ENCODE measurements around the gene C11orf24.

C11orf24 gene

GRCh38 chr11:68271781-68272608 is at the start of gene C11orf24:
C11orf24 (minus strand) TSS chr11:68271973; CDS start chr11:68263767, 8,206 bp downstream.
- peak; percentile 97 for DNase-seq (ENCODE audit: low spot score)

GRCh38 chr11:68317147-68317785 is 45.5 kb upstream of the C11orf24 start:
- DNase-seq (ENCODE audit: low spot score) = no peak

GRCh38 chr11:68315171-68315920 is 43.6 kb upstream of the C11orf24 start:
- DNase-seq (ENCODE audit: low spot score) = no peak

GRCh38 chr11:68314203-68315170 is 42.7 kb upstream of the C11orf24 start:
- DNase-seq (ENCODE audit: low spot score) = no peak

GRCh38 chr11:68313574-68314202 is 41.9 kb upstream of the C11orf24 start:
- no peak for DNase-seq (ENCODE audit: low spot score)

- peak; percentile 42 for DNase-seq (ENCODE audit: low spot score)
Observed at GRCh38 chr11:68312780-68313573, 41.2 kb upstream of the C11orf24 start.

- DNase-seq (ENCODE audit: low spot score) = peak; percentile 70
Observed at GRCh38 chr11:68312117-68312779, 40.5 kb upstream of the C11orf24 start, which contains the start of gene LRP5. LRP5 (plus strand) TSS chr11:68312591; CDS start chr11:68312715, 124 bp downstream.

- DNase-seq (ENCODE audit: low spot score) = no peak
Observed at GRCh38 chr11:68311160-68312116, 39.7 kb upstream of the C11orf24 start.

- no peak for DNase-seq (ENCODE audit: low spot score)
Observed at GRCh38 chr11:68309621-68310185, 37.9 kb upstream of the C11orf24 start.

- DNase-seq (ENCODE audit: low spot score) = no peak
Observed at GRCh38 chr11:68308068-68308467, 36.3 kb upstream of the C11orf24 start.

GRCh38 chr11:68306636-68307035 is 34.9 kb upstream of the C11orf24 start:
- no peak for DNase-seq (ENCODE audit: low spot score)

GRCh38 chr11:68303982-68304780 is 32.4 kb upstream of the C11orf24 start:
- DNase-seq (ENCODE audit: low spot score) = no peak

GRCh38 chr11:68303083-68303482 is 31.3 kb upstream of the C11orf24 start:
- DNase-seq (ENCODE audit: low spot score) = no peak

- no peak for DNase-seq (ENCODE audit: low spot score)
Observed at GRCh38 chr11:68302670-68303069, 30.9 kb upstream of the C11orf24 start.

GRCh38 chr11:68302256-68302655 is 30.5 kb upstream of the C11orf24 start:
- no peak for DNase-seq (ENCODE audit: low spot score)

GRCh38 chr11:68300076-68300830 is 28.5 kb upstream of the C11orf24 start:
- no peak for DNase-seq (ENCODE audit: low spot score)

All from hepatic stellate cell (primary cell).